Colonic mucosa (tissue), 4 donors: ENCODE results near the gene ARFGEF2. TPM values are rescaled to one million over a fixed set of nuclear protein-coding genes. Genes with fewer than 3 reads are reported as not detected.
"Not testable (repeated sequence)": the region's sequence is repeated elsewhere in the genome, so short reads cannot be mapped to it uniquely, and the experiment has no call there.

Experiments used
- DNase-seq: peaks from one replicate; pipeline ENCODE4 v3.0.0-alpha.2; 2020
- H3K27ac ChIP-seq: fragments of 200-600 bp; one replicate; pipeline ENCODE4 v1.8.0; 2021
- H3K27me3 ChIP-seq: fragments of 200-600 bp; one replicate; pipeline ENCODE4 v1.8.0; 2021
- H3K36me3 ChIP-seq: fragments of 200-600 bp; one replicate; pipeline ENCODE4 v1.8.0; 2021
- H3K4me1 ChIP-seq: fragments of 200-600 bp; one replicate; pipeline ENCODE4 v1.8.0; 2021; ENCODE audit warnings: mild to moderate bottlenecking
- H3K4me3 ChIP-seq: fragments of 200-600 bp; one replicate; pipeline ENCODE4 v1.8.0; 2021
- H3K9ac ChIP-seq, 2 donors: one replicate each; pipeline ENCODE4 v1.7.0; 2013; ENCODE audit warnings: control low read depth in 2 of 2, low read depth in 2 of 2, low read length in 2 of 2
- H3K9me3 ChIP-seq: fragments of 200-600 bp; one replicate; pipeline ENCODE4 v1.8.0; 2021
- intact Hi-C: fragments of 100-400 bp; cut with DNase I; formaldehyde crosslinking; loops from one replicate; pipeline ENCODE4 v1.14.1; 2022
- total RNA-seq, 2 donors: library from RNA; stranded (reverse); fragmentation: NEBNext Ultra II Directional in 1 of 2; extraction: Animal tissue kit (Norgen Biotek cat#: 25700) in 1 of 2; gene quantifications; one replicate each; pipeline ENCODE4 v1.2.1, GENCODE V29; 2021
- TF ChIP-seq, protein P1 (sequence below): fragments of 200-600 bp; IDR thresholded peaks from one replicate; pipeline ENCODE4 v1.8.0; 2022; ENCODE audit warnings: antibody characterized with exemption, mild to moderate bottlenecking
- donor health status: healthy.
- donor health status: DM: no; HTN: no; CAD: no.
- donor health status: DM: no; HTN: no; CAD: no.

Gene ARFGEF2
- total RNA-seq, 2 donors from 2014 or later, result 46.9 to 74.1 TPM

- no peak overlapping the region for H3K4me3 ChIP-seq
- no peaks in the 10 kb centered on the region for H3K9me3 ChIP-seq
- DNase-seq, result no peak
- H3K4me1 ChIP-seq, result no peaks in the 10 kb centered on the region
- TF ChIP-seq, protein P1, sequence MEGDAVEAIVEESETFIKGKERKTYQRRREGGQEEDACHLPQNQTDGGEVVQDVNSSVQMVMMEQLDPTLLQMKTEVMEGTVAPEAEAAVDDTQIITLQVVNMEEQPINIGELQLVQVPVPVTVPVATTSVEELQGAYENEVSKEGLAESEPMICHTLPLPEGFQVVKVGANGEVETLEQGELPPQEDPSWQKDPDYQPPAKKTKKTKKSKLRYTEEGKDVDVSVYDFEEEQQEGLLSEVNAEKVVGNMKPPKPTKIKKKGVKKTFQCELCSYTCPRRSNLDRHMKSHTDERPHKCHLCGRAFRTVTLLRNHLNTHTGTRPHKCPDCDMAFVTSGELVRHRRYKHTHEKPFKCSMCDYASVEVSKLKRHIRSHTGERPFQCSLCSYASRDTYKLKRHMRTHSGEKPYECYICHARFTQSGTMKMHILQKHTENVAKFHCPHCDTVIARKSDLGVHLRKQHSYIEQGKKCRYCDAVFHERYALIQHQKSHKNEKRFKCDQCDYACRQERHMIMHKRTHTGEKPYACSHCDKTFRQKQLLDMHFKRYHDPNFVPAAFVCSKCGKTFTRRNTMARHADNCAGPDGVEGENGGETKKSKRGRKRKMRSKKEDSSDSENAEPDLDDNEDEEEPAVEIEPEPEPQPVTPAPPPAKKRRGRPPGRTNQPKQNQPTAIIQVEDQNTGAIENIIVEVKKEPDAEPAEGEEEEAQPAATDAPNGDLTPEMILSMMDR, result no peak
- no peak overlapping the region for H3K27ac ChIP-seq
- intact Hi-C loops, result no loop called here
- H3K9ac ChIP-seq, result no peak overlapping the region
- no peaks in the 10 kb centered on the region for H3K36me3 ChIP-seq
- no peaks in the 10 kb centered on the region for H3K27me3 ChIP-seq
Observed at GRCh38 chr20:48886811-48887210, 34.7 kb upstream of the ARFGEF2 start.

DNA sequence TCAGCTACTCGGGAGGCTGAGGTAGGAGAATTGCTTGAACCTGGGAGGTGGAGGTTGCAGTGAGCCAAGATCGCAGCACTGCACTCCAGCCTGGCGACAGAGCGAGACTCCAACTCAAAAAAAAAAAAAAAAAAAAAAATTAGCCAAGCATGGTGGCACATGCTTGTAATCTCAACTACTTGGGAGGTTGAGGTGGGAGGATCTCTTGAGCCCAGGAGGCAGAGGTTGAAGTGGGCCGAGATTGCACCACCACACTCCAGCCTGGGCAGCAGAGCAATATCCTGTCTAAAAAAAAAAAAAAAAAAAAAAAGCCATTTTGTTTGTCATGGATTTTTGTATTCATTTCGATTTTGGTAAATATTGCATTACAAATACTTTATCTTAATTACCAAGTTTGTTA lies 33.0 kb upstream of the ARFGEF2 start:
- not testable (repeated sequence) for H3K4me1 ChIP-seq, H3K27ac ChIP-seq

GRCh38 chr20:48889140-48889790 lies 32.2 kb upstream of the ARFGEF2 start:
- H3K9me3 ChIP-seq, result no peaks in the 10 kb centered on the region
- H3K4me3 ChIP-seq, result no peak overlapping the region
- intact Hi-C loops, result no loop called here
- no peak for DNase-seq
- no peaks in the 10 kb centered on the region for H3K4me1 ChIP-seq
- H3K9ac ChIP-seq, result no peak overlapping the region
- TF ChIP-seq, protein P1, result no peak
- H3K36me3 ChIP-seq, result no peaks in the 10 kb centered on the region
- no peak overlapping the region for H3K27ac ChIP-seq
- no peaks in the 10 kb centered on the region for H3K27me3 ChIP-seq

More for the DNA sequence above, 33.0 kb upstream of the ARFGEF2 start:
- H3K9me3 ChIP-seq, H3K9ac ChIP-seq, H3K4me3 ChIP-seq, H3K36me3 ChIP-seq, DNase-seq, intact Hi-C loops, H3K27me3 ChIP-seq: not testable (repeated sequence)

DNA sequence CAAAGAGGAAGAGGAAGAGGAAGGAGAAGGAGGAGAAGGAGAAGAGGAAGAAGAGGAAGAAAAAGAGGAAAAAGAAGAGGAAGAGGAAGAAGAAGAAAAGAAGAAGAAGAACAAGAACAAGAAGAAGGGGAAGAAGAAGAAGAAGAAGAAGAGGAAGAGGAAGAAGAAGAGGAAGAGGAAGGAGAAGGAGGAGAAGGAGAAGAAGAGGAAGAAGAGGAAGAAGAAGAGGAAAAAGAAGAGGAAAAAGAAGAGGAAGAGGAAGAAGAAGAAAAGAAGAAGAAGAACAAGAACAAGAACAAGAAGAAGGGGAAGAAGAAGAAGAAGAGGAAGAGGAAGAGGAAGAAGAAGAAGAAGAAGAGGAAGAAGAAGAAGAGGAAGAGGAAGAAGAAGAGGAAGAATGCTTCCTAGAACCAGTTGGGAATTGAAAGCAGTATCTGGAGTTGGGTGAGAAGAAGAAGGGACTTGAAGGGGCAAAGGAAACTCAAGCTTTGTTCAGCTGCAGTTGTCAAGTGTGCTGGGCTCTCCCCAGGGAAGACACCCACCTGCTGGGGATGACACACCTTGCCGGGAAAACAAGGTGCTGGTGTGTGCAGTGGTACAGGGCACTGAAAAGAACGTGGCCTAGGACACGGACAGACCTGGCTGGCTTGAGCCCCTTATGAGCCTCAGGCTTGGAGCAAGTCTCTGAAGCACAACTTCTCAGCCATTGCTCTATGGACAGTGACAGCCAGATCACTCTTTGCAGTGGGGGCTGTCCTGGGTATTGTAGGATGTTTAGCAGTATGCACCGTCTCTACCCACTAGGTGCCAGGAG lies 30.1 kb upstream of the ARFGEF2 start:
- TF ChIP-seq, protein P1, result no peak
- intact Hi-C loops, result no loop called here
- H3K4me3 ChIP-seq, result no peak overlapping the region
- H3K27ac ChIP-seq, result no peak overlapping the region
- no peaks in the 10 kb centered on the region for H3K9me3 ChIP-seq
- no peak for DNase-seq
- no peaks in the 10 kb centered on the region for H3K27me3 ChIP-seq
- H3K9ac ChIP-seq, result no peak overlapping the region
- no peaks in the 10 kb centered on the region for H3K4me1 ChIP-seq
- H3K36me3 ChIP-seq, result no peaks in the 10 kb centered on the region

- intact Hi-C loops, result no loop called here
Observed at GRCh38 chr20:48892049-48892470, 29.5 kb upstream of the ARFGEF2 start.

More at GRCh38 chr20:48892049-48892470, 29.5 kb upstream of the ARFGEF2 start:
- DNase-seq, result no peak
- TF ChIP-seq, protein P1, result no peak
- H3K4me3 ChIP-seq, result no peak overlapping the region
- H3K9ac ChIP-seq, result no peak overlapping the region
- no peak overlapping the region for H3K27ac ChIP-seq
- no peaks in the 10 kb centered on the region for H3K4me1 ChIP-seq
- no peaks in the 10 kb centered on the region for H3K9me3 ChIP-seq
- no peaks in the 10 kb centered on the region for H3K27me3 ChIP-seq
- H3K36me3 ChIP-seq, result no peaks in the 10 kb centered on the region
